Ovary (tissue), 1 donor: ENCODE results near the gene RPS6KA5.

Experiments
- EP300 ChIP-seq: sonication (generic); formaldehyde crosslinking; IDR thresholded peaks from one replicate; pipeline ENCODE4 v1.6.1; 2017; ENCODE audit warnings: antibody characterized with exemption
- POLR2A ChIP-seq: fragments of 450-650 bp; IDR thresholded peaks from one replicate; pipeline ENCODE4 v1.6.1; 2017; ENCODE audit warnings: antibody characterized with exemption, mild to moderate bottlenecking, moderate library complexity

DNA sequence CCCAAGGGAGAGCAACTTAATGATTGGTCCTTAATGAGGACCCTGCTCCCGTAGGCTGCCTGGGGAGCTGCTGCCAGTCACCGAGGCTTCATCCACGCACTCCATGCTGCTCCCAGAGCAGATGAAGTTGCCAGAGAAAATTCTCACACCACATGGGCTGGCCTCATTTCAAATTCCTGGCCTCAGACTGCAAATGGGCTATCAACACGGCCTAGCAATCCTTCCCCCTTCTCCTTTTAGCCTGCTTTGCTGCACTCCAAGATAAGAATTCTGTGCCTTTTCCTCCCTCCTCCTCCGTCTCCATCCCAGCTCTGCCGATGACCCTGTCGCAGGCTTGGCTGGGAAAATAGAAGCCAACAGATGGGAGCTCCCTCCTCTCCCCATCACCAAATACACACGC is 42.7 kb upstream of the RPS6KA5 start:
- TF ChIP-seq POLR2A (no peak), EP300 (no peak)
